ENCODE results near the gene ZBTB7A. TPM values are rescaled to one million over a fixed set of nuclear protein-coding genes. Genes with fewer than 3 reads are reported as not detected.

Gene ZBTB7A
- total RNA-seq, 4 donors from 2014 or later, result 60.3 to 94.2 (median 77.4) TPM

- peaks cover 17% of the 10 kb centered on the region for H3K4me1 ChIP-seq
- no peaks in the 10 kb centered on the region for H3K27me3 ChIP-seq
- no peak overlapping the region for H3K4me3 ChIP-seq
- no peaks in the 10 kb centered on the region for H3K9me3 ChIP-seq
- H3K27ac ChIP-seq, result no peak overlapping the region
- DNase-seq (ENCODE audit: low spot score in 2 of 2), result no peak
- H3K36me3 ChIP-seq, result no peaks in the 10 kb centered on the region
- TF ChIP-seq POLR2AphosphoS5 (IDR thresholded peaks at IDR 0.05) (no peak), POLR2A (IDR thresholded peaks at IDR 0.05) (no peak), EP300 (IDR thresholded peaks at IDR 0.05) (no peak)
- TF ChIP-seq, protein P1, sequence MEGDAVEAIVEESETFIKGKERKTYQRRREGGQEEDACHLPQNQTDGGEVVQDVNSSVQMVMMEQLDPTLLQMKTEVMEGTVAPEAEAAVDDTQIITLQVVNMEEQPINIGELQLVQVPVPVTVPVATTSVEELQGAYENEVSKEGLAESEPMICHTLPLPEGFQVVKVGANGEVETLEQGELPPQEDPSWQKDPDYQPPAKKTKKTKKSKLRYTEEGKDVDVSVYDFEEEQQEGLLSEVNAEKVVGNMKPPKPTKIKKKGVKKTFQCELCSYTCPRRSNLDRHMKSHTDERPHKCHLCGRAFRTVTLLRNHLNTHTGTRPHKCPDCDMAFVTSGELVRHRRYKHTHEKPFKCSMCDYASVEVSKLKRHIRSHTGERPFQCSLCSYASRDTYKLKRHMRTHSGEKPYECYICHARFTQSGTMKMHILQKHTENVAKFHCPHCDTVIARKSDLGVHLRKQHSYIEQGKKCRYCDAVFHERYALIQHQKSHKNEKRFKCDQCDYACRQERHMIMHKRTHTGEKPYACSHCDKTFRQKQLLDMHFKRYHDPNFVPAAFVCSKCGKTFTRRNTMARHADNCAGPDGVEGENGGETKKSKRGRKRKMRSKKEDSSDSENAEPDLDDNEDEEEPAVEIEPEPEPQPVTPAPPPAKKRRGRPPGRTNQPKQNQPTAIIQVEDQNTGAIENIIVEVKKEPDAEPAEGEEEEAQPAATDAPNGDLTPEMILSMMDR (IDR thresholded peaks at IDR 0.05), result no peak
- 74% methylated on average over 12 of the region's 12 CpGs for WGBS
These were observed 2.7 kb upstream of the ZBTB7A start for GRCh38 chr19:4069331-4069959.

GRCh38 chr19:4068047-4068966, 1.6 kb upstream of the ZBTB7A start:
- Histone ChIP-seq H3K4me1 (peaks cover 27% of the 10 kb centered on the region), H3K9me3 (no peaks in the 10 kb centered on the region), H3K27ac (peak overlapping the region; percentile 97), H3K36me3 (no peaks in the 10 kb centered on the region), H3K27me3 (no peaks in the 10 kb centered on the region), H3K4me3 (peak overlapping the region; percentile 99)
- DNase-seq (ENCODE audit: low spot score in 2 of 2), result no peak
- 18% methylated on average over 31 of the region's 31 CpGs for WGBS
- TF ChIP-seq EP300 (IDR thresholded peaks at IDR 0.05), result no peak
- no peak for TF ChIP-seq POLR2A (IDR thresholded peaks at IDR 0.05)
- TF ChIP-seq, protein P1 (IDR thresholded peaks at IDR 0.05), result no peak
- no peak for TF ChIP-seq POLR2AphosphoS5 (IDR thresholded peaks at IDR 0.05)

- Histone ChIP-seq H3K27ac (peak overlapping the region; percentile 97), H3K36me3 (no peaks in the 10 kb centered on the region), H3K27me3 (no peaks in the 10 kb centered on the region), H3K4me3 (peak overlapping the region; percentile 99), H3K9me3 (no peaks in the 10 kb centered on the region), H3K4me1 (peaks cover 35% of the 10 kb centered on the region)
- no peak for TF ChIP-seq EP300 (IDR thresholded peaks at IDR 0.05)
- TF ChIP-seq, protein P1 (IDR thresholded peaks at IDR 0.05), result no peak
- TF ChIP-seq POLR2A (IDR thresholded peaks at IDR 0.05), result peak in 1 of 2 donors; percentile 32
- TF ChIP-seq POLR2AphosphoS5 (IDR thresholded peaks at IDR 0.05), result no peak
- WGBS, result 6% methylated on average over 5 of the region's 58 CpGs
- peak in 1 of 2 donors; percentile 79 for DNase-seq (ENCODE audit: low spot score in 2 of 2)
These were observed 822 bp upstream of the ZBTB7A start for GRCh38 chr19:4067396-4068046.

DNA sequence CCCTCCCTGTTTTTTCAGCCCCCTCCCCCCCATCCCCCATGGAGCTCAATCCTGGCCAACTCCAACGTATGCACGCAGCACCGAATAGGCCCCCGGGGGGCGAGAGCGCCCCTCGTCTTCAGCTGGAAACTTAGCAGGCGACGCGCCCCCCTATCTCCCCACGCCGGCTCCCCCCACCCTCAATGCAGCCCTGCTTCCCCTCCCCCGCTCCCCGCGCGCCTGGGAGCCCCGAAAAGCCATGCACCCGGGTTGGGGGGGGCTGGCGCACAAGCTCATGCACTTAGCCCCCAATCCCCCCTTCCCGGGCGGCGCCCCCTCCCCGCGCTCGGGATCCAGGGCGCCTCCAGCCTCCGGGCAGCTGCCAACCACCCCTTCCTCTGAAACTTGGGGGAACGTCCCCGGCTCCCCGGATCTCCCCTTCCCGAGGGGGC, 508 bp downstream of the ZBTB7A start:
- no peaks in the 10 kb centered on the region for H3K27me3 ChIP-seq
- H3K9me3 ChIP-seq, result no peaks in the 10 kb centered on the region
- peaks cover 48% of the 10 kb centered on the region for H3K4me1 ChIP-seq
- no peak for TF ChIP-seq POLR2A (IDR thresholded peaks at IDR 0.05)
- TF ChIP-seq, protein P1 (IDR thresholded peaks at IDR 0.05), result no peak
- no peak for TF ChIP-seq POLR2AphosphoS5 (IDR thresholded peaks at IDR 0.05)
- TF ChIP-seq EP300 (IDR thresholded peaks at IDR 0.05), result no peak
- 0% methylated on average over 1 of the region's 31 CpGs for WGBS
- no peaks in the 10 kb centered on the region for H3K36me3 ChIP-seq
- H3K27ac ChIP-seq, result peak overlapping the region; percentile 97
- H3K4me3 ChIP-seq, result peak overlapping the region; percentile 99
- peak in 1 of 2 donors; percentile 88 for DNase-seq (ENCODE audit: low spot score in 2 of 2)
